GM23338 (cell line): ENCODE results near the gene LENEP.

Source experiments
- EZH2 ChIP-seq: fragments of 200-600 bp; sonication (generic); IDR thresholded peaks from one replicate; pipeline ENCODE4 v1.8.0; 2017; ENCODE audit warnings: antibody characterized with exemption, mild to moderate bottlenecking, low read depth; ENCODE audit not compliant: unreplicated experiment
- EZH2phosphoT487 ChIP-seq: fragments of 200-600 bp; sonication (generic); IDR thresholded peaks from one replicate; pipeline ENCODE4 v1.8.1; 2018; ENCODE audit warnings: antibody characterized with exemption; ENCODE audit not compliant: unreplicated experiment
- POLR2AphosphoS5 ChIP-seq: IDR thresholded peaks from 2 replicates; pipeline ENCODE4 v1.6.1; 2016; ENCODE audit warnings: antibody characterized with exemption, low read depth
- TF ChIP-seq, protein P1 (sequence below): IDR thresholded peaks from one replicate; pipeline ENCODE4 v1.6.1; 2018; ENCODE audit warnings: antibody characterized with exemption; ENCODE audit not compliant: unreplicated experiment
- TF ChIP-seq, protein P2 (sequence below), 2 experiments: fragments of 200-600 bp in 1 of 2; sonication (generic) in 1 of 2; conservative IDR thresholded peaks; 2 replicates each; pipeline versions ENCODE4 v1.5.1 to v1.6.1; 2016 to 2017; ENCODE audit warnings: antibody characterized with exemption in 2 of 2, low read depth in 2 of 2, mild to moderate bottlenecking in 2 of 2, moderate library complexity in 1 of 2

DNA sequence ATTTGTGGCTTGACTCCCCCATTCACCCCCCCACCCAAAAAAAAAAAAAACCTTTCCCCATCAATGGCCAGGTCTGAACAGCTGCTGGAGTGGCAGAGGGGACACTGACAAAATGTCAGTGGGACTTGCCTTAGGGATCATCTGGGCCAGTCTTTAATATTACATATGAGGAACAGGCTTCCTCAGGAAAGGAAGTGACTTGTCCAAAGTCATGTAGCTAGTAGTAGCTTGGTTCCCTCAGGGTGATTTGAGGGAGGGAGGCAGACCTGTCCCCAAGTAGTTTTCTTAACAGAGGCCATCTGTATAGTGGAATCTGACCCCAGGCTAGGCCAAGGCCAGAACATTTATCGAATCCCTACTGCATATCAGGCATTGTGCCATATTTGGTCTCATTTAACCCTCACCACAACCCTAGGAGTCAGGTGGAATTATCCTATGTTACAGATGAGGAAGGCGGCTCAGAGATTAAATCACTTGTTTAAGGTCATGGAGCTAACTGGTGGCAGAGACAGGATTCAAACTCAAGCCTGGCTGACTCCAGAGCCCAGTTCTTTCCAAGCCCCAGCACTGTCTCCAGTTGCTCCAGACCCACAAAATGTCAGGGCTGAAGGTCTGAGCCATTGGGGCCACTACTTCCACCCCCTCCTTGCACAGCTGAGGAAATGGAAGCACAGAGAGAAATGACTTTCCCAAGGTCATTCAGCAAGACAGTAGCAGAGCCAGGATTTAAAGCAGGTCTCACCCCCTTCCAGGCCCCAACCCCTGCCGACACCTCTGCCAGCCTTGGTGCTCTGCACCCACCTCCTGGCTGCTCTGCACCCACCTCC is 19.6 kb downstream of the LENEP start:
- TF ChIP-seq, protein P1, sequence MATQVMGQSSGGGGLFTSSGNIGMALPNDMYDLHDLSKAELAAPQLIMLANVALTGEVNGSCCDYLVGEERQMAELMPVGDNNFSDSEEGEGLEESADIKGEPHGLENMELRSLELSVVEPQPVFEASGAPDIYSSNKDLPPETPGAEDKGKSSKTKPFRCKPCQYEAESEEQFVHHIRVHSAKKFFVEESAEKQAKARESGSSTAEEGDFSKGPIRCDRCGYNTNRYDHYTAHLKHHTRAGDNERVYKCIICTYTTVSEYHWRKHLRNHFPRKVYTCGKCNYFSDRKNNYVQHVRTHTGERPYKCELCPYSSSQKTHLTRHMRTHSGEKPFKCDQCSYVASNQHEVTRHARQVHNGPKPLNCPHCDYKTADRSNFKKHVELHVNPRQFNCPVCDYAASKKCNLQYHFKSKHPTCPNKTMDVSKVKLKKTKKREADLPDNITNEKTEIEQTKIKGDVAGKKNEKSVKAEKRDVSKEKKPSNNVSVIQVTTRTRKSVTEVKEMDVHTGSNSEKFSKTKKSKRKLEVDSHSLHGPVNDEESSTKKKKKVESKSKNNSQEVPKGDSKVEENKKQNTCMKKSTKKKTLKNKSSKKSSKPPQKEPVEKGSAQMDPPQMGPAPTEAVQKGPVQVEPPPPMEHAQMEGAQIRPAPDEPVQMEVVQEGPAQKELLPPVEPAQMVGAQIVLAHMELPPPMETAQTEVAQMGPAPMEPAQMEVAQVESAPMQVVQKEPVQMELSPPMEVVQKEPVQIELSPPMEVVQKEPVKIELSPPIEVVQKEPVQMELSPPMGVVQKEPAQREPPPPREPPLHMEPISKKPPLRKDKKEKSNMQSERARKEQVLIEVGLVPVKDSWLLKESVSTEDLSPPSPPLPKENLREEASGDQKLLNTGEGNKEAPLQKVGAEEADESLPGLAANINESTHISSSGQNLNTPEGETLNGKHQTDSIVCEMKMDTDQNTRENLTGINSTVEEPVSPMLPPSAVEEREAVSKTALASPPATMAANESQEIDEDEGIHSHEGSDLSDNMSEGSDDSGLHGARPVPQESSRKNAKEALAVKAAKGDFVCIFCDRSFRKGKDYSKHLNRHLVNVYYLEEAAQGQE: no peak
- TF ChIP-seq EZH2phosphoT487 (no peak), EZH2 (no peak), POLR2AphosphoS5 (no peak)
- TF ChIP-seq, protein P2, sequence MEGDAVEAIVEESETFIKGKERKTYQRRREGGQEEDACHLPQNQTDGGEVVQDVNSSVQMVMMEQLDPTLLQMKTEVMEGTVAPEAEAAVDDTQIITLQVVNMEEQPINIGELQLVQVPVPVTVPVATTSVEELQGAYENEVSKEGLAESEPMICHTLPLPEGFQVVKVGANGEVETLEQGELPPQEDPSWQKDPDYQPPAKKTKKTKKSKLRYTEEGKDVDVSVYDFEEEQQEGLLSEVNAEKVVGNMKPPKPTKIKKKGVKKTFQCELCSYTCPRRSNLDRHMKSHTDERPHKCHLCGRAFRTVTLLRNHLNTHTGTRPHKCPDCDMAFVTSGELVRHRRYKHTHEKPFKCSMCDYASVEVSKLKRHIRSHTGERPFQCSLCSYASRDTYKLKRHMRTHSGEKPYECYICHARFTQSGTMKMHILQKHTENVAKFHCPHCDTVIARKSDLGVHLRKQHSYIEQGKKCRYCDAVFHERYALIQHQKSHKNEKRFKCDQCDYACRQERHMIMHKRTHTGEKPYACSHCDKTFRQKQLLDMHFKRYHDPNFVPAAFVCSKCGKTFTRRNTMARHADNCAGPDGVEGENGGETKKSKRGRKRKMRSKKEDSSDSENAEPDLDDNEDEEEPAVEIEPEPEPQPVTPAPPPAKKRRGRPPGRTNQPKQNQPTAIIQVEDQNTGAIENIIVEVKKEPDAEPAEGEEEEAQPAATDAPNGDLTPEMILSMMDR (conservative IDR thresholded peaks at IDR 0.05; ENCODE audit: low read depth in 2 of 2): no peak
